WTC11 (cell line): ENCODE measurements around the gene DBT. TPM values are rescaled to one million over a fixed set of nuclear protein-coding genes. Genes with fewer than 3 reads are reported as not detected.
A peak's percentile ranks its signal among the peaks of the same experiment; 100 is the strongest.

Experiments
- ATAC-seq: fragments of 200-7000 bp; cut with Tn5 transposase; 2 replicates; pipeline ENCODE4 v1.10.0; 2021; ENCODE audit warnings: mild to moderate bottlenecking, moderate library complexity
- CTCF ChIA-PET: fragments of 300-600 bp; sonication (Branson Sonifier 250); formaldehyde crosslinking; loops from one replicate; lab custom pipeline; 2021; ENCODE audit warnings: antibody characterized with exemption; lab: Charles Lee
- POLR2A ChIA-PET: fragments of 350-600 bp; sonication (Branson Sonifier 250); formaldehyde crosslinking; loops from one replicate; lab custom pipeline; 2021; ENCODE audit warnings: antibody characterized with exemption; lab: Charles Lee
- DNase-seq: peaks from one replicate; pipeline ENCODE4 v3.0.0; 2021; ENCODE audit warnings: low spot score
- H3K27ac Mint-ChIP-seq: 2 replicates; pipeline ENCODE4 v1.8.0; 2021; ENCODE audit warnings: mixed read lengths
- H3K27me3 Mint-ChIP-seq: 2 replicates; pipeline ENCODE4 v1.8.0; 2021; ENCODE audit warnings: low read depth, mild to moderate bottlenecking, moderate library complexity, mixed read lengths
- H3K36me3 Mint-ChIP-seq: 2 replicates; pipeline ENCODE4 v1.8.0; 2021; ENCODE audit warnings: mixed read lengths
- H3K4me1 Mint-ChIP-seq: 2 replicates; pipeline ENCODE4 v1.8.0; 2022; ENCODE audit warnings: mixed read lengths
- H3K4me3 Mint-ChIP-seq: 2 replicates; pipeline ENCODE4 v1.8.0; 2021; ENCODE audit warnings: mild to moderate bottlenecking, moderate library complexity, mixed read lengths
- H3K9me3 Mint-ChIP-seq: 2 replicates; pipeline ENCODE4 v1.8.0; 2021; ENCODE audit warnings: mixed read lengths
- FOXJ3 ChIP-seq: sonication (generic); formaldehyde crosslinking; IDR thresholded peaks from 2 replicates; pipeline ENCODE4 v1.9.0; 2021; ENCODE audit warnings: missing genetic modification reagents, mild to moderate bottlenecking, borderline replicate concordance
- GRHL2 ChIP-seq: fragments of 250-450 bp; sonication (Bioruptor Pico); IDR thresholded peaks from 2 replicates; pipeline ENCODE4 v1.8.0; 2022; ENCODE audit warnings: mild to moderate bottlenecking, moderate library complexity; ENCODE audit not compliant: insufficient replicate concordance, severe bottlenecking
- NFYB ChIP-seq: sonication (generic); formaldehyde crosslinking; conservative IDR thresholded peaks from 2 replicates; pipeline ENCODE4 v1.8.0; 2022; ENCODE audit warnings: low read depth, missing genetic modification reagents
- OVOL2 ChIP-seq: fragments of 250-450 bp; sonication (Bioruptor Pico); IDR thresholded peaks from 2 replicates; pipeline ENCODE4 v1.9.0; 2021; ENCODE audit warnings: mild to moderate bottlenecking, borderline replicate concordance
- PRRX2 ChIP-seq: fragments of 250-450 bp; sonication (Bioruptor Pico); IDR thresholded peaks from 2 replicates; pipeline ENCODE4 v1.8.0; 2021; ENCODE audit warnings: mild to moderate bottlenecking
- RELA ChIP-seq: sonication (generic); formaldehyde crosslinking; IDR thresholded peaks from 2 replicates; pipeline ENCODE4 v1.8.1; 2022; ENCODE audit warnings: missing genetic modification reagents, mild to moderate bottlenecking, borderline replicate concordance
- TCF7 ChIP-seq: sonication (generic); formaldehyde crosslinking; IDR thresholded peaks from 2 replicates; pipeline ENCODE4 v1.8.0; 2022; ENCODE audit warnings: mild to moderate bottlenecking, low read depth, missing genetic modification reagents, moderate library complexity
- USF1 ChIP-seq: sonication (generic); formaldehyde crosslinking; IDR thresholded peaks from 2 replicates; pipeline ENCODE4 v1.8.0; 2022; ENCODE audit warnings: mild to moderate bottlenecking, missing genetic modification reagents
- ZBTB43 ChIP-seq: sonication (generic); formaldehyde crosslinking; IDR thresholded peaks from 2 replicates; pipeline ENCODE4 v1.8.1; 2023; ENCODE audit warnings: mild to moderate bottlenecking, missing genetic modification reagents
- ZNF121 ChIP-seq: sonication (generic); formaldehyde crosslinking; IDR thresholded peaks from 2 replicates; pipeline ENCODE4 v1.8.0; 2023; ENCODE audit warnings: missing genetic modification reagents
- ZNF281 ChIP-seq: sonication (generic); formaldehyde crosslinking; IDR thresholded peaks from 2 replicates; pipeline ENCODE4 v1.8.0; 2023; ENCODE audit warnings: mild to moderate bottlenecking, missing genetic modification reagents
- ZNF423 ChIP-seq: fragments of 250-450 bp; sonication (Bioruptor Pico); IDR thresholded peaks from 2 replicates; pipeline ENCODE4 v2.1.2; 2022; ENCODE audit warnings: mild to moderate bottlenecking, moderate library complexity
- ZNF425 ChIP-seq: fragments of 250-450 bp; sonication (Bioruptor Pico); conservative IDR thresholded peaks from 2 replicates; pipeline ENCODE4 v1.9.0; 2021; ENCODE audit warnings: mild to moderate bottlenecking
- ZNF512 ChIP-seq: sonication (generic); formaldehyde crosslinking; IDR thresholded peaks from 2 replicates; pipeline ENCODE4 v1.8.1; 2022; ENCODE audit warnings: missing genetic modification reagents, borderline replicate concordance
- total RNA-seq: library from RNA; stranded (reverse); gene quantifications from 3 replicates; pipeline ENCODE4 v1.2.3, GENCODE V29; 2021
- TF ChIP-seq, protein P1 (sequence below): sonication (generic); formaldehyde crosslinking; IDR thresholded peaks from 2 replicates; pipeline ENCODE4 v1.8.0; 2022; ENCODE audit warnings: missing genetic modification reagents

DBT gene
- total RNA-seq, 1 experiment from 2014 or later = 20.1 TPM

GRCh38 chr1:100252901-100253300, 3.3 kb upstream of the DBT start (continued):
- TF ChIP-seq, protein P1, sequence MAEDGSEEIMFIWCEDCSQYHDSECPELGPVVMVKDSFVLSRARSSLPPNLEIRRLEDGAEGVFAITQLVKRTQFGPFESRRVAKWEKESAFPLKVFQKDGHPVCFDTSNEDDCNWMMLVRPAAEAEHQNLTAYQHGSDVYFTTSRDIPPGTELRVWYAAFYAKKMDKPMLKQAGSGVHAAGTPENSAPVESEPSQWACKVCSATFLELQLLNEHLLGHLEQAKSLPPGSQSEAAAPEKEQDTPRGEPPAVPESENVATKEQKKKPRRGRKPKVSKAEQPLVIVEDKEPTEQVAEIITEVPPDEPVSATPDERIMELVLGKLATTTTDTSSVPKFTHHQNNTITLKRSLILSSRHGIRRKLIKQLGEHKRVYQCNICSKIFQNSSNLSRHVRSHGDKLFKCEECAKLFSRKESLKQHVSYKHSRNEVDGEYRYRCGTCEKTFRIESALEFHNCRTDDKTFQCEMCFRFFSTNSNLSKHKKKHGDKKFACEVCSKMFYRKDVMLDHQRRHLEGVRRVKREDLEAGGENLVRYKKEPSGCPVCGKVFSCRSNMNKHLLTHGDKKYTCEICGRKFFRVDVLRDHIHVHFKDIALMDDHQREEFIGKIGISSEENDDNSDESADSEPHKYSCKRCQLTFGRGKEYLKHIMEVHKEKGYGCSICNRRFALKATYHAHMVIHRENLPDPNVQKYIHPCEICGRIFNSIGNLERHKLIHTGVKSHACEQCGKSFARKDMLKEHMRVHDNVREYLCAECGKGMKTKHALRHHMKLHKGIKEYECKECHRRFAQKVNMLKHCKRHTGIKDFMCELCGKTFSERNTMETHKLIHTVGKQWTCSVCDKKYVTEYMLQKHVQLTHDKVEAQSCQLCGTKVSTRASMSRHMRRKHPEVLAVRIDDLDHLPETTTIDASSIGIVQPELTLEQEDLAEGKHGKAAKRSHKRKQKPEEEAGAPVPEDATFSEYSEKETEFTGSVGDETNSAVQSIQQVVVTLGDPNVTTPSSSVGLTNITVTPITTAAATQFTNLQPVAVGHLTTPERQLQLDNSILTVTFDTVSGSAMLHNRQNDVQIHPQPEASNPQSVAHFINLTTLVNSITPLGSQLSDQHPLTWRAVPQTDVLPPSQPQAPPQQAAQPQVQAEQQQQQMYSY (CRISPR knock-in tag) = no peak
- TF ChIP-seq USF1 (CRISPR knock-in tag) (no peak), PRRX2 (CRISPR knock-in tag) (no peak), GRHL2 (CRISPR knock-in tag) (no peak), ZNF512 (CRISPR knock-in tag) (no peak), ZNF281 (CRISPR knock-in tag) (no peak), ZNF423 (CRISPR knock-in tag) (no peak)

- TF ChIP-seq OVOL2 (no peak), ZNF121 (CRISPR knock-in tag) (peak; percentile 68; the same call in 1 of the 2 replicates), RELA (no peak), ZBTB43 (no peak), ZNF425 (no peak), TCF7 (CRISPR knock-in tag) (no peak), NFYB (CRISPR knock-in tag) (no peak), FOXJ3 (no peak)
- Mint-ChIP-seq H3K27ac (no peak overlapping the region), H3K4me3 (no peak overlapping the region), H3K27me3 (no peaks in the 10 kb centered on the region), H3K36me3 (no peaks in the 10 kb centered on the region), H3K9me3 (no peaks in the 10 kb centered on the region), H3K4me1 (peaks cover 12% of the 10 kb centered on the region)
- ChIA-PET CTCF (interaction anchor here (1.1 to 2.3 kb wide), 3 partner anchors 15 to 208 kb away, joined by 3 to 10 read pairs (median 4); partner anchors contain the start of genes CDC14A and RTCA), POLR2A (interaction anchor here (1.5 to 3.4 kb wide), 2 partner anchors 15 to 102 kb away, joined by 13 to 32 read pairs; partner anchors contain the start of genes CDC14A and RTCA)
- DNase-seq (no peak), ATAC-seq (no peak)
Measured at GRCh38 chr1:100250807-100251206, 1.2 kb upstream of the DBT start.
